ENCODE results near the gene FAM153A.
"Not testable (repeated sequence)": the region's sequence is repeated elsewhere in the genome, so short reads cannot be mapped to it uniquely, and the experiment has no call there.

The FAM153A gene

DNA sequence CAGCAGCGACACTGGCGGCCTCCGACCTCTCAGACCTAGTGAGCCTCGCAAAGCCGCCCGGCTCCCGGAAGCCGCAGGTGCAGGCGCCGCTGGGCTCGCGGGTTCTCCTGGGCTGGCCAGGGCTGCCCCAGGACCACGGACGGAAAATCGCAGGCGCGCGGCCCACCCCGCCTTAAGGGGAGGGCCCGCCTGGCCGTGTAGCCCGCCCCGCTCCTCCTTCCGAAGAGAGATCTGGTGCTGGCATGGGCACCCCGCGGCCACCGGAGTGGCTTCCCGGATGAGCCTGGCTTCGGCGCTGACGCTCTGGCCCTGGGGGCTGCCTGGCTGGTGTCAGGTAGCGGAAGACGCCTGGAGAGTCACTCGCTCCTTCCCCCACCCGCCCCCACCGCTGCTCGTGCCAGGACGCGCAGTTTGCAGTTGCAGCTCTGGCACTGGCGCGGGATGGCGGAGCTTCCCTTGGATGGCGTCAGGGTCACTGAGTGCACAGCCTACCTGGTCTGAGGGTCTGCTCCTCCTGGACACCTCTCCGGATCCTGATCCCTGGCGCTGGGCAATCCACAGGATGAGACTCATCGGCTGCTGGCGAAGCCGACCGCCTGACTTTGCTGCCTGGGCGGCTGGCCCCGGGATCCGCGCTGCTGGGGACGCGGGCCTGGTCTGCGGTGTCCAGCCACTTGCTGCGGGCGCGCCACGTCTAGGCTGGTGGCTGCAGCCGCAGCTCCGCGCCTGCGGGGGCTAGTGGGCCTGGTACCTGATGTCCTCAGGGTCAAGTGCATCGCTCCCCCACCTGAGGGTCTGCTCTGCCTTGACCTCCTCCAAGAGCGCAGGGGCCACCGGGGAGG is at the start of gene FAM153A:
Gene FAM153A, minus strand, starts transcription at position 108 of the 842 bp plus-strand sequence.
- not testable (repeated sequence) for H3K36me3 Mint-ChIP-seq (ENCODE audit: insufficient read depth); H3K4me1 Mint-ChIP-seq; H3K27ac Mint-ChIP-seq (ENCODE audit: low read depth); H3K27me3 Mint-ChIP-seq; DNase-seq (ENCODE audit: low spot score in 2 of 2); H3K9me3 Mint-ChIP-seq; H3K4me3 Mint-ChIP-seq
- ATAC-seq (replicated peaks; ENCODE audit: extremely low read depth, poor library complexity, severe bottlenecking), result peak; percentile 97

DNA sequence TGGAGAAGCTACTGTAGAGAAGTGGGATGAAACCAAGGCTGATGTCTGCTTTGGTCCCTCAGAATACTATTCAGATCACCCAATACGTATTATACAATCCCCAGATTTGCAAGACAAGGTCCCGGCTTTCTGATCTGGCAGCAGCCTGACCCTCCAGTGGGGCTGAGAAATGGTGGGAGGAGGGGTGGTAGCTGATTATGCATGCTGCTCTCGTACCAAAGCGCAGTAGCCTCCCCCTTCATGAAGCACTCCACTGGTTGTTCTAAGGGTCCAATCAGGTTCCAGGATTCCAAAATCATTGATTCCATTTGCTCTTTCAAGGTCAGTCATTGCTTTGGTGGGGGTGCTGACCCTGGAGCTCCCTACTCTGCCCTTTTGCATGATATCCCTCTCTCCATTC is 49.6 kb upstream of the FAM153A start:
- H3K27ac Mint-ChIP-seq (ENCODE audit: low read depth); H3K9me3 Mint-ChIP-seq; H3K4me1 Mint-ChIP-seq; DNase-seq (ENCODE audit: low spot score in 2 of 2); H3K27me3 Mint-ChIP-seq; H3K36me3 Mint-ChIP-seq (ENCODE audit: insufficient read depth); H3K4me3 Mint-ChIP-seq; ATAC-seq (replicated peaks; ENCODE audit: extremely low read depth, poor library complexity, severe bottlenecking): not testable (repeated sequence)

GRCh38 chr5:177826073-177826472 is 43.4 kb upstream of the FAM153A start:
- not testable (repeated sequence) for H3K27ac Mint-ChIP-seq (ENCODE audit: low read depth); H3K36me3 Mint-ChIP-seq (ENCODE audit: insufficient read depth); H3K4me3 Mint-ChIP-seq; H3K4me1 Mint-ChIP-seq; H3K9me3 Mint-ChIP-seq; H3K27me3 Mint-ChIP-seq; DNase-seq (ENCODE audit: low spot score in 2 of 2)
- ATAC-seq (replicated peaks; ENCODE audit: extremely low read depth, poor library complexity, severe bottlenecking), result peak; percentile 97

DNA sequence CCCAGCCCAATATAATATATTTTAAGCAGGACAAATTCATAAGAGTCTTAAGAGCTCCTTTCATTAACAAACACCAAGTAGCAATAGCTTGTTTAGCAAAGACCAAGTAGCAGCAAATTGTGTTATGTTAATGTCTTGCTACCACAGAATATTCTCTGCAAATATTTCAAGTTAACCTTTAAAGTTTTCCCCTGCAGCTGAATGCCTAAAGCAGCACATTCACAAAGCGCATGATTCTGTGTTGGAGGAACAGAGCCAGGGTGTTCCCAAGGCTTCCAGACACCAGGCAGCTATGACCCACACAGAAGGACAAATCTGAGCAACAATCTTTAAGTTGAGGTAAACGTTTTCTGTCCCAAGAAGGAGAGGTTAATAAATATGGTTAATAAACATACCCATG is 42.1 kb upstream of the FAM153A start:
- DNase-seq (ENCODE audit: low spot score in 2 of 2); H3K36me3 Mint-ChIP-seq (ENCODE audit: insufficient read depth); H3K27me3 Mint-ChIP-seq; ATAC-seq (replicated peaks; ENCODE audit: extremely low read depth, poor library complexity, severe bottlenecking); H3K4me3 Mint-ChIP-seq; H3K9me3 Mint-ChIP-seq; H3K27ac Mint-ChIP-seq (ENCODE audit: low read depth); H3K4me1 Mint-ChIP-seq: not testable (repeated sequence)

DNA sequence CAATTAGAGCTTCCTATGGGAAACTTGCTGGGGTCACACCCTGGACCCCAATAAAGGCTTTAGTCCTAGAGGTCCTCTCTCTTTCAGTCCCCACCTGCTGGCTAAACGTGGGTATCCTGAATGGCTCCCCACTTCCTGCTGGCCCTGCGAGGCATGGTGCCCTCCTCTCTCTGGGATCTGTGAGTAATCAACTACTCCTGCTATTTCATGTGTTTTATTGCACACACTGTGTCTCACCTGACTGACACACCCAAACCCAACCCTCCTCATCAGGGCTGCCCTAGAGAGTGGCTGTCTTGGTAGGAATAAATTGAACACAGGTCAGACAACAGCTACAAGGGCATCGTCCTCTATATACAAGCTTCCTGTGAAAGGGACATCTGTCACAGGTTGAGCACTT is 39.8 kb upstream of the FAM153A start:
- not testable (repeated sequence) for H3K4me3 Mint-ChIP-seq; H3K9me3 Mint-ChIP-seq; H3K27me3 Mint-ChIP-seq; H3K36me3 Mint-ChIP-seq (ENCODE audit: insufficient read depth); H3K4me1 Mint-ChIP-seq; ATAC-seq (replicated peaks; ENCODE audit: extremely low read depth, poor library complexity, severe bottlenecking); H3K27ac Mint-ChIP-seq (ENCODE audit: low read depth); DNase-seq (ENCODE audit: low spot score in 2 of 2)

DNA sequence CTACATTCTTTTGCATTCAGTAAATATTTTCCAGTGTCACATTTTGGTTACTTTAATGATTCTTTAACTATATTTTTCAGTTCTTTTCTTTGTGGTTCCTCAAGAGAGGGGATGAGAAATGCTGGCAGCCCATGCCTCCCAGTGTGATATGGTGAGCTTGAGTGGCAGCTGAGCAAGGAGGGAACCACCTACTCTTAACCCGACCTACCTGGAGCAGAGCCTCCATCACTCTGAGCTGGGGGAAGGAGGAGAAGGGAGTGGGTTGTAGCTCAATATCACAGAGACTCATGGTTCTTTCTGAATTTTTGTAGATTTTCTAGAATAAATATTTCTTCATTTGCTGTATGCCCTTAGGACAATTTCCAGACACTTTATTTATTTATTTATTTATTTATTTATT is 37.0 kb upstream of the FAM153A start:
- ATAC-seq (replicated peaks; ENCODE audit: extremely low read depth, poor library complexity, severe bottlenecking); H3K4me3 Mint-ChIP-seq; H3K27me3 Mint-ChIP-seq; H3K27ac Mint-ChIP-seq (ENCODE audit: low read depth); H3K9me3 Mint-ChIP-seq; H3K4me1 Mint-ChIP-seq; DNase-seq (ENCODE audit: low spot score in 2 of 2); H3K36me3 Mint-ChIP-seq (ENCODE audit: insufficient read depth): not testable (repeated sequence)

DNA sequence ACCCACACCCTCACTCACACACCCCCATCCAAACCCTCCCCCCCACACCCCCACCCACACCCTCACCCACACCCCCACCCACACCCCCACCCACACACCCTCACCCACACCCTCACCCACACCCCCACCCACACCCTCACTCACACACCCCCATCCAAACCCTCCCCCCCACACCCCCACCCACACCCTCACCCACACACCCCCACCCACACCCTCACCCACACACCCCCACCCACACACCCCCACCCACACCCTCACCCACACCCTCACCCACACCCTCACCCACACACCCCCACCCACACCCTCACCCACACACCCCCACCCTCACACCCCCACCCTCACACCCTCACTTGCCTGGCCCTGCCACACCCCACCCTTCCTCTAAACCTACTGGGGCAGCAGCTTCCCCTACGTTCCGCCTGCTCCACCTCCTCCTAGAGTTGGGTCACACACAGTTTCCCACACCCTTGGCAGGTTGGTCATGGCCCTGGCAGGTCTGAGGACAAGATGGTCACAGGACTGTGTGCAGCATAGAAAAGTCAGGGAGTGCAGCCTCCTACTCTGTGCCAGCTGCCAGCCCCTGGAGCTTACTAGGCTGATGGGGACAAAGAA is 30.2 kb upstream of the FAM153A start:
- ATAC-seq (replicated peaks; ENCODE audit: extremely low read depth, poor library complexity, severe bottlenecking), result peak; percentile 55
- H3K36me3 Mint-ChIP-seq (ENCODE audit: insufficient read depth), result not testable (repeated sequence)

GRCh38 chr5:177812160-177812743 is 29.6 kb upstream of the FAM153A start:
- H3K4me1 Mint-ChIP-seq; H3K36me3 Mint-ChIP-seq (ENCODE audit: insufficient read depth); DNase-seq (ENCODE audit: low spot score in 2 of 2); H3K4me3 Mint-ChIP-seq; H3K27me3 Mint-ChIP-seq; H3K27ac Mint-ChIP-seq (ENCODE audit: low read depth); H3K9me3 Mint-ChIP-seq: not testable (repeated sequence)
- peak; percentile 57 for ATAC-seq (replicated peaks; ENCODE audit: extremely low read depth, poor library complexity, severe bottlenecking)

More for the DNA sequence above, 30.2 kb upstream of the FAM153A start:
- H3K27me3 Mint-ChIP-seq; H3K4me1 Mint-ChIP-seq; DNase-seq (ENCODE audit: low spot score in 2 of 2); H3K27ac Mint-ChIP-seq (ENCODE audit: low read depth); H3K9me3 Mint-ChIP-seq; H3K4me3 Mint-ChIP-seq: not testable (repeated sequence)

- peak; percentile 47 for ATAC-seq (replicated peaks; ENCODE audit: extremely low read depth, poor library complexity, severe bottlenecking)
- DNase-seq (ENCODE audit: low spot score in 2 of 2), result peak in 1 of 2 donors; percentile 15
- not testable (repeated sequence) for H3K9me3 Mint-ChIP-seq; H3K27me3 Mint-ChIP-seq; H3K36me3 Mint-ChIP-seq (ENCODE audit: insufficient read depth); H3K4me1 Mint-ChIP-seq; H3K27ac Mint-ChIP-seq (ENCODE audit: low read depth)
- peak overlapping the region; percentile 20 for H3K4me3 Mint-ChIP-seq
Observed at GRCh38 chr5:177809209-177809913, 26.7 kb upstream of the FAM153A start.

DNA sequence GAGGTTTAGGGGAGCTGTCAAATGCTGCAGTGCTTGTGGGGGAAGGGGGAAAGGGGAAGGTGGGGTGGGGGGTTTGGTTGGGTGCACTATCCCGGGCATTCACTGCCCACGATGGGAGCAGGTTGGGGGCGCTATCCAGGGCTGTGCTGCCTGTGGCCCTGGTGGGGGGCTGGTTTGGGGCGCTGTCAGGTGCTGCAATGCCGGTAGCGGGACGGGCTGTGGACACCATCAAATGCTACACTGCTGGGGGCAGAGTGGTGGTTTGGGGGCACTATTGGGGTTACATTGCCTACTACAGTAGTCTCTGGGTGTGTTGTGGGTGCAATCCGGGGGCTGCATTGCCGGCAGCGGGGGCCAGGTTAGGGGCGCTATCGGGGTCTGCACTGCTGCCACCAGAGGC is 25.7 kb upstream of the FAM153A start:
- H3K9me3 Mint-ChIP-seq; H3K4me3 Mint-ChIP-seq; DNase-seq (ENCODE audit: low spot score in 2 of 2); H3K4me1 Mint-ChIP-seq; ATAC-seq (replicated peaks; ENCODE audit: extremely low read depth, poor library complexity, severe bottlenecking); H3K36me3 Mint-ChIP-seq (ENCODE audit: insufficient read depth); H3K27ac Mint-ChIP-seq (ENCODE audit: low read depth); H3K27me3 Mint-ChIP-seq: not testable (repeated sequence)

GRCh38 chr5:177807265-177807664 is 24.6 kb upstream of the FAM153A start:
- DNase-seq (ENCODE audit: low spot score in 2 of 2); H3K36me3 Mint-ChIP-seq (ENCODE audit: insufficient read depth); ATAC-seq (replicated peaks; ENCODE audit: extremely low read depth, poor library complexity, severe bottlenecking); H3K27me3 Mint-ChIP-seq; H3K4me3 Mint-ChIP-seq; H3K9me3 Mint-ChIP-seq; H3K4me1 Mint-ChIP-seq; H3K27ac Mint-ChIP-seq (ENCODE audit: low read depth): not testable (repeated sequence)

DNA sequence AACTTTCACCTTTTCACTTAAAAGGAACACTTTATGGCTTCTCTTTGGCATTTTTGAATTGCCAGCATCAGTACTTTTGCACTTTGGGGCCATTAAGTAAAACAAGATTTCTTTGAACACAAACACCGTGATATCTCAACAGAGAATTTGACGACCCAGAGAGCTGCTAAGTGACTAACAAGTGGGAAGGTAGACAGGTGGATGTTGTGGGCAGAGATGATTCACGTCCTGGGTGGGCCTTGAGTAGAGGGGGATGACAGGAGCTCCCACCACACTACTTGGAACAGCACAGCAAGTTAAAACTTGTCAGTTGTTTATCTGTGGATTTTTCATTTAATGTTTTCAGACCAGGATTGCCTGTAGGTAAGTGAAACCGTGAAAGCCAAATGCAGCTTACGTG is 18.7 kb upstream of the FAM153A start:
- H3K4me3 Mint-ChIP-seq; H3K36me3 Mint-ChIP-seq (ENCODE audit: insufficient read depth); H3K27ac Mint-ChIP-seq (ENCODE audit: low read depth); H3K9me3 Mint-ChIP-seq; DNase-seq (ENCODE audit: low spot score in 2 of 2); ATAC-seq (replicated peaks; ENCODE audit: extremely low read depth, poor library complexity, severe bottlenecking); H3K27me3 Mint-ChIP-seq; H3K4me1 Mint-ChIP-seq: not testable (repeated sequence)

Data from central memory CD8-positive, alpha-beta T cell (primary cell).